GM12801 (cell line): Measurements from ENCODE around the gene EEF1AKMT1.

ENCODE experiments used
- CTCF ChIP-seq: IDR thresholded peaks from one replicate; pipeline ENCODE4 v1.5.1; 2011; ENCODE audit warnings: control low read depth; ENCODE audit not compliant: insufficient read length; ENCODE audit errors: extremely low read depth

EEF1AKMT1 gene

GRCh38 chr13:20789665-20790064, 15.9 kb upstream of the EEF1AKMT1 start:
- no peak for TF ChIP-seq CTCF

GRCh38 chr13:20788312-20788711, 14.6 kb upstream of the EEF1AKMT1 start:
- TF ChIP-seq CTCF, result no peak

GRCh38 chr13:20787180-20787579, 13.4 kb upstream of the EEF1AKMT1 start:
- TF ChIP-seq CTCF, result no peak

GRCh38 chr13:20782116-20782708, 8.5 kb upstream of the EEF1AKMT1 start:
- TF ChIP-seq CTCF, result no peak

- no peak for TF ChIP-seq CTCF
Observed at GRCh38 chr13:20780317-20780716, 6.6 kb upstream of the EEF1AKMT1 start.

GRCh38 chr13:20779405-20779804, 5.6 kb upstream of the EEF1AKMT1 start:
- no peak for TF ChIP-seq CTCF

- TF ChIP-seq CTCF, result no peak
Observed at GRCh38 chr13:20778311-20778710, 4.5 kb upstream of the EEF1AKMT1 start.
